Keratinocyte (primary cell): Measurements from ENCODE around the gene EDC3. TPM values are rescaled to one million over a fixed set of nuclear protein-coding genes. Genes with fewer than 3 reads are reported as not detected.

Experiments
- DNase-seq: peaks from one replicate; pipeline ENCODE4 v3.0.0-alpha.2; 2011; ENCODE audit warnings: low read depth, missing footprints, low spot score
- FAIRE-seq: peaks from 2 replicates; lab custom pipeline; 2011; peaks lifted over from hg19 to GRCh38; lab: Jason Lieb, UNC
- H2AFZ ChIP-seq: 2 replicates; pipeline ENCODE4 v1.6.0; 2012; ENCODE audit warnings: low read length, control low read depth, inconsistent platforms; ENCODE audit not compliant: control insufficient read depth
- H3K27ac ChIP-seq: 2 replicates; pipeline ENCODE4 v1.5.1; 2011; ENCODE audit warnings: low read length; ENCODE audit not compliant: control insufficient read depth, insufficient read depth
- H3K27me3 ChIP-seq: 3 replicates; pipeline ENCODE4 v1.6.0; 2011; ENCODE audit warnings: low read length; ENCODE audit not compliant: control insufficient read depth, insufficient read depth; ENCODE audit errors: extremely low read depth
- H3K36me3 ChIP-seq, 2 experiments: 2 replicates in 1 of 2; 3 replicates in 1 of 2; pipeline ENCODE4 v1.5.1; 2011; ENCODE audit warnings: low read length in 2 of 2, mild to moderate bottlenecking in 1 of 2; ENCODE audit not compliant: control insufficient read depth in 2 of 2, insufficient read depth in 2 of 2; ENCODE audit errors: extremely low read depth in 1 of 2
- H3K4me1 ChIP-seq: 3 replicates; pipeline ENCODE4 v1.5.1; 2011; ENCODE audit warnings: low read length; ENCODE audit not compliant: control insufficient read depth, insufficient read depth; ENCODE audit errors: extremely low read depth
- H3K4me2 ChIP-seq: 3 replicates; pipeline ENCODE4 v1.6.0; 2011; ENCODE audit warnings: low read depth, low read length; ENCODE audit not compliant: control insufficient read depth, insufficient read depth; ENCODE audit errors: extremely low read depth
- H3K4me3 ChIP-seq, 3 experiments: fragments of 200-600 bp in 1 of 3; sonication (generic) in 1 of 3; 2 replicates in 2 of 3; 3 replicates in 1 of 3; pipeline ENCODE4 v1.5.1; 2011 to 2016; ENCODE audit warnings: low read length in 3 of 3, mild to moderate bottlenecking in 3 of 3, control low read depth in 2 of 3, inconsistent platforms in 1 of 3, low read depth in 1 of 3, mixed read lengths in 1 of 3, mixed run types in 1 of 3, moderate library complexity in 1 of 3; ENCODE audit not compliant: control insufficient read depth in 2 of 3, insufficient read depth in 2 of 3; ENCODE audit errors: extremely low read depth in 1 of 3
- H3K79me2 ChIP-seq: 2 replicates; pipeline ENCODE4 v1.6.0; 2012; ENCODE audit warnings: low read length; ENCODE audit not compliant: control insufficient read depth, insufficient read depth
- H3K9ac ChIP-seq: 3 replicates; pipeline ENCODE4 v1.6.0; 2011; ENCODE audit warnings: low read length; ENCODE audit not compliant: control insufficient read depth, insufficient read depth; ENCODE audit errors: extremely low read depth
- H3K9me1 ChIP-seq: 3 replicates; pipeline ENCODE4 v1.6.0; 2011; ENCODE audit warnings: low read length; ENCODE audit not compliant: control insufficient read depth, insufficient read depth; ENCODE audit errors: extremely low read depth
- H3K9me3 ChIP-seq: 2 replicates; pipeline ENCODE4 v1.5.1; 2012; ENCODE audit warnings: low read depth, low read length; ENCODE audit not compliant: control insufficient read depth
- H4K20me1 ChIP-seq: 3 replicates; pipeline ENCODE4 v1.6.0; 2011; ENCODE audit warnings: low read length; ENCODE audit not compliant: control insufficient read depth, insufficient read depth; ENCODE audit errors: extremely low read depth
- EZH2 ChIP-seq: IDR thresholded peaks from one replicate; pipeline ENCODE4 v1.6.1; 2012; ENCODE audit warnings: inconsistent platforms, mild to moderate bottlenecking, low read length, moderate library complexity
- dilution Hi-C: fragments of 300-500 bp; cut with MboI; formaldehyde crosslinking; loops from one replicate; pipeline ENCODE4 v1.7.0; 2020; ENCODE audit warnings: low sequenced_read_pairs; ENCODE audit not compliant: extremely low pct_ligation_motif_present
- polyA plus RNA-seq, 5 experiments: library from polyadenylated mRNA; depleted of rRNA in 3 of 5; stranded (reverse) in 3 of 5; stranded (forward) in 1 of 5; unstranded in 1 of 5; fragments of >200 nt; gene quantifications; 1 replicate in 1 of 5; 2 replicates in 3 of 5; 3 replicates in 1 of 5; pipeline versions ENCODE4 v1.2.1 to v1.2.3, GENCODE V29; 2011 to 2012; ENCODE audit warnings: missing spikeins in 2 of 5, low read depth in 1 of 5, low replicate concordance in 1 of 5
- TF ChIP-seq, protein P1 (sequence below), 3 experiments: IDR thresholded peaks in 1 of 3; conservative IDR thresholded peaks in 1 of 3; optimal IDR thresholded peaks in 1 of 3; 2 replicates in 2 of 3; 3 replicates in 1 of 3; pipeline versions ENCODE3 to v1.5.1; 2011; ENCODE audit warnings: low read length in 3 of 3, mild to moderate bottlenecking in 3 of 3, moderate library complexity in 2 of 3, control low read depth in 1 of 3, inconsistent platforms in 1 of 3; ENCODE audit not compliant: insufficient read depth in 2 of 3; ENCODE audit errors: extremely low read depth in 1 of 3

EDC3 gene
- polyA plus RNA-seq, 1 donor (not counting 4 experiments of a cell fraction or from before 2014, with no cell fraction given) = 33.6 TPM

DNA sequence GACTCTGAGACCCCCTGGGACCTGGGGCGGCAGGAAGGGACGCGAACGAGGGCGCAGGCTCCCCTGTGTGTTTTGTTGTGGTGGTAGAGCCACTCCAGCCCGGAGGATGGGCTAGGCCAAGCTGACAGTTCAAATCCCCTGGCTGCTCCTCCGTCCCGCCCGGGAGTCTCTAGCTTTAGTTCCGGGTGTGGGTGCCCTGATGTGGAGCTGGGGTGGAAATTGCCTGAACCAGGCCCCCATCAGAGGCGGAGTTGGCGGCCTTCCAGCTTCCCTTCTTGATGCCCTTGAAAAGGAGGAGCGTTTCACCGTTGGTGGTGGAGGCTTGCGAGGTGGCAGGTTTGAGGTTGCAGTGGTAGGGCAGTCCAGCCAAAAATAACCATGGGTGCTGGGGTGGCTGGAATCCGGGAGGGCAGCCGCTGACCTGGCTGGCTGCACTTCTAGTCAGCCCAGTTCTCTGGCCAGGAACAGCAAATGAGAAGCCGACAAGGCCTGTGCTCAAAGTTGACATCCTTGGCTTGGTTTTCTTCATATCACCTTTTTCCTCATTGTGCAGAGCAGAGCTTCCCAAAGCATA is 79.4 kb downstream of the EDC3 start:
- Histone ChIP-seq H3K4me2 (peak overlapping the region; percentile 73), H3K9me3 (no peaks in the 10 kb centered on the region), H3K27me3 (no peaks in the 10 kb centered on the region), H3K36me3 (peaks cover 19 to 29% of the 10 kb centered on the region in 2 experiments), H3K79me2 (peaks cover 58% of the 10 kb centered on the region), H3K9me1 (no peaks in the 10 kb centered on the region), H3K27ac (peak overlapping the region; percentile 95), H3K9ac (peak overlapping the region; percentile 99), H3K4me3 (peak overlapping the region; percentile 94 to 97 (median 95)), H4K20me1 (peaks cover 31% of the 10 kb centered on the region), H3K4me1 (peaks cover 25% of the 10 kb centered on the region), H2AFZ (no peak overlapping the region)
- no peak for FAIRE-seq
- TF ChIP-seq, protein P1, sequence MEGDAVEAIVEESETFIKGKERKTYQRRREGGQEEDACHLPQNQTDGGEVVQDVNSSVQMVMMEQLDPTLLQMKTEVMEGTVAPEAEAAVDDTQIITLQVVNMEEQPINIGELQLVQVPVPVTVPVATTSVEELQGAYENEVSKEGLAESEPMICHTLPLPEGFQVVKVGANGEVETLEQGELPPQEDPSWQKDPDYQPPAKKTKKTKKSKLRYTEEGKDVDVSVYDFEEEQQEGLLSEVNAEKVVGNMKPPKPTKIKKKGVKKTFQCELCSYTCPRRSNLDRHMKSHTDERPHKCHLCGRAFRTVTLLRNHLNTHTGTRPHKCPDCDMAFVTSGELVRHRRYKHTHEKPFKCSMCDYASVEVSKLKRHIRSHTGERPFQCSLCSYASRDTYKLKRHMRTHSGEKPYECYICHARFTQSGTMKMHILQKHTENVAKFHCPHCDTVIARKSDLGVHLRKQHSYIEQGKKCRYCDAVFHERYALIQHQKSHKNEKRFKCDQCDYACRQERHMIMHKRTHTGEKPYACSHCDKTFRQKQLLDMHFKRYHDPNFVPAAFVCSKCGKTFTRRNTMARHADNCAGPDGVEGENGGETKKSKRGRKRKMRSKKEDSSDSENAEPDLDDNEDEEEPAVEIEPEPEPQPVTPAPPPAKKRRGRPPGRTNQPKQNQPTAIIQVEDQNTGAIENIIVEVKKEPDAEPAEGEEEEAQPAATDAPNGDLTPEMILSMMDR (optimal IDR thresholded peaks at IDR 0.05 in 1 of 3, IDR thresholded peaks at IDR 0.05 in 1 of 3, conservative IDR thresholded peaks at IDR 0.05 in 1 of 3; ENCODE audit: extremely low read depth in 1 of 3, insufficient read depth in 2 of 3, low read length in 3 of 3) = no peak
- no peak for TF ChIP-seq EZH2
- dilution Hi-C loops = no loop called here
- DNase-seq = no peak

DNA sequence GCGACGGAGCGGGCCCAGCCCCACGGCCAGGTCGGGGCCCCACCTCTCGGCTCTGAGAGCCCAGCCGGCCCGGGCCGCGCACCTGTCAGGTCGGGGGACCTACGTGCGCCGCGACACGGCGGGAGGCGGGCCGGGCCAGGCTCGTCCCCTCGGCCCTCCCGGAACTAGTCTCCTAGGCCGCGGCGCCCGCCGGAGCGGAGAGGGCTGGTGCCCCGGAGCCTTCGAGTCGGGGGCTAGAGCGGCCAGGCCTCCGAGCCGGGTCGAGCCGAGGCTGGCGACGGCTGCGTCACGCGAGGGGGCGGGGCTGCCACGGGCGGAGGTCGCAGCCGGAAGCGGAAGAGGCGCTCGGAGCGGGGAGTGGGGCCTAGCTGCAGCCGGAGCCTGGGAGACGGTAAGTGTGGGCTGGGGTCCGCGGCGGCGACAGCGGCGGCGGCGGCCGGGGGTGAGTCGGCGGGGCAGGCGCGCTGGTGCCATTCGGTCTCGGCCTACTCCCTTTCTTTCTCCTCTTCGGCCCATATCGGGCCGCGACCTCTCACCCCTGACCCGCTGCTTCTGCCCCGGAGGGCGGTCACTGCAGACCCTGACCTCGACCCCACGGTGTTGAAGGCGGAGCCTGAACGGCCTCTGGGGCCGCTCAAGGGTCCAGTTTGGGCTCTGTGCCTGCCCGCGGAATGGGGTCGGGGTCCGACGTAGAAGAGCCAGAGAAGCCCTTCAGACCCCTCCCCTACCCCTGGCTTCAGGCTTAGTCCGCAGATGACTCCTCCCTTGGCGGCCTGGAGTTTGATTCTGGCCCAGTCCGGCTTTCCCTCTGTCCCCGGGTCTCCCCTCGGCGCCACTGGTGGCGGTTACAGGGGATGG is 80.1 kb downstream of the EDC3 start, which contains the start of gene CLK3:
TSS of gene CLK3 (plus strand) at position 329 of the 858 bp plus-strand sequence. CDS start 3,361 bp downstream, outside the sequence.
- Histone ChIP-seq H3K9ac (peak within 1 kb of the TSS; percentile 99), H4K20me1 (peaks cover 24% of the 10 kb centered on the region), H3K4me2 (peak within 1 kb of the TSS; percentile 73), H3K4me3 (peak within 1 kb of the TSS; percentile 94 to 97 (median 95)), H2AFZ (peak within 1 kb of the TSS; percentile 74), H3K79me2 (peaks cover 51% of the 10 kb centered on the region), H3K36me3 (peaks cover 17 to 24% of the 10 kb centered on the region in 2 experiments), H3K27ac (peak within 1 kb of the TSS; percentile 95), H3K4me1 (peaks cover 26% of the 10 kb centered on the region), H3K9me3 (no peaks in the 10 kb centered on the region), H3K9me1 (no peaks in the 10 kb centered on the region), H3K27me3 (no peaks in the 10 kb centered on the region)
- no peak for FAIRE-seq
- TF ChIP-seq, protein P1 (optimal IDR thresholded peaks at IDR 0.05 in 1 of 3, IDR thresholded peaks at IDR 0.05 in 1 of 3, conservative IDR thresholded peaks at IDR 0.05 in 1 of 3; ENCODE audit: extremely low read depth in 1 of 3, insufficient read depth in 2 of 3, low read length in 3 of 3) = no peak
- TF ChIP-seq EZH2 = no peak
- dilution Hi-C loops = no loop called here
- peak; percentile 45 for DNase-seq
